K562 (cell line): Measurements from ENCODE around the gene ARHGAP10. TPM values are rescaled to one million over a fixed set of nuclear protein-coding genes. Genes with fewer than 3 reads are reported as not detected.

ENCODE experiments used
- ATAC-seq: fragments of 200-7000 bp; cut with Tn5 transposase; 3 replicates; pipeline ENCODE4 v1.9.1; 2020; ENCODE audit warnings: moderate library complexity
- BruUV-seq: library from RNA; stranded (reverse); fragments of 400-500 nt; replicated peaks from 2 replicates; lab custom pipeline; 2021; lab: Mats Ljungman, UMichigan
- CTCF ChIA-PET: fragments of 300-600 bp; formaldehyde crosslinking; extraction: SDS; loops from one replicate; lab custom pipeline; 2021; ENCODE audit warnings: low intra/inter-chr PET ratio; lab: Yijun Ruan, JAX
- POLR2A ChIA-PET: fragments of 300-600, 350-650 bp; sonication (Branson Sonifier 250); formaldehyde crosslinking; extraction: SDS; loops from one replicate; lab custom pipeline; 2021; ENCODE audit warnings: antibody characterized with exemption, inconsistent platforms; lab: Yijun Ruan, JAX
- DNase-seq, 4 experiments: peaks; one replicate each; pipeline versions ENCODE4 v3.0.0 to v3.0.0-alpha.2; 2011 to 2018; ENCODE audit warnings: low spot score in 3 of 4, mixed read lengths in 3 of 4; ENCODE audit errors: extremely low read depth in 1 of 4
- FAIRE-seq: peaks from 2 replicates; lab custom pipeline; 2011; peaks lifted over from hg19 to GRCh38; lab: Jason Lieb, UNC
- H2AFZ ChIP-seq: 2 replicates; pipeline ENCODE4 v1.6.0; 2011; ENCODE audit warnings: low read depth, low read length, control low read depth, inconsistent platforms
- H3K27ac ChIP-seq: fragments of 200-600 bp; 3 replicates; pipeline ENCODE4 v1.8.0; 2011; ENCODE audit warnings: low read depth, mild to moderate bottlenecking, control low read depth, inconsistent platforms, low read length, moderate library complexity, mixed read lengths; ENCODE audit errors: extremely low read depth
- H3K27me3 ChIP-seq, 2 experiments: fragments of 300-600 bp in 1 of 2; 2 replicates in 1 of 2; 3 replicates in 1 of 2; pipeline versions ENCODE4 v1.6.0 to v1.8.0; 2011; ENCODE audit warnings: inconsistent platforms in 2 of 2, low read length in 2 of 2, mild to moderate bottlenecking in 1 of 2, mixed read lengths in 1 of 2, moderate library complexity in 1 of 2; ENCODE audit not compliant: control insufficient read depth in 2 of 2, insufficient read depth in 2 of 2
- H3K36me3 ChIP-seq: fragments of 300-600 bp; 3 replicates; pipeline ENCODE4 v1.8.0; 2011; ENCODE audit warnings: mild to moderate bottlenecking, low read length, inconsistent platforms; ENCODE audit not compliant: control insufficient read depth, insufficient read depth
- H3K4me1 ChIP-seq, 2 experiments: fragments of 200-600 bp in 1 of 2; replicated peaks in 1 of 2; 2 replicates in 1 of 2; 3 replicates in 1 of 2; pipeline versions ENCODE4 v1.5.1 to v1.8.0; 2011; ENCODE audit warnings: inconsistent platforms in 2 of 2, low read length in 2 of 2, mild to moderate bottlenecking in 1 of 2, mixed read lengths in 1 of 2, moderate library complexity in 1 of 2; ENCODE audit not compliant: control insufficient read depth in 2 of 2, insufficient read depth in 2 of 2
- H3K4me2 ChIP-seq: 2 replicates; pipeline ENCODE4 v1.6.1; 2011; ENCODE audit warnings: low read length, control low read depth, inconsistent platforms, mixed read lengths; ENCODE audit not compliant: insufficient read depth
- H3K4me3 ChIP-seq: fragments of 200-600 bp; sonication (generic), shearing (Covaris generic); 2 replicates; pipeline ENCODE4 v1.5.1; 2016; ENCODE audit warnings: control low read depth, inconsistent platforms
- H3K79me2 ChIP-seq: fragments of 200-600 bp; 3 replicates; pipeline ENCODE4 v1.8.0; 2011; ENCODE audit warnings: low read length, inconsistent platforms; ENCODE audit not compliant: control insufficient read depth, insufficient read depth
- H3K9ac ChIP-seq, 2 experiments: 2 replicates each; pipeline versions ENCODE4 v1.6.0 to v1.6.1; 2011; ENCODE audit warnings: low read depth in 2 of 2, low read length in 2 of 2, control low read depth in 1 of 2, inconsistent platforms in 1 of 2, mild to moderate bottlenecking in 1 of 2, mixed read lengths in 1 of 2; ENCODE audit not compliant: insufficient read depth in 1 of 2
- H3K9me1 ChIP-seq: one replicate; pipeline ENCODE4 v1.6.0; 2011; ENCODE audit warnings: inconsistent platforms, mild to moderate bottlenecking, low read length, moderate library complexity; ENCODE audit not compliant: control insufficient read depth, insufficient read depth
- H3K9me3 ChIP-seq: replicated peaks from 2 replicates; pipeline ENCODE4 v1.5.1; 2011; ENCODE audit warnings: low read depth, low read length, inconsistent platforms; ENCODE audit not compliant: control insufficient read depth, insufficient read depth
- H4K20me1 ChIP-seq: replicated peaks from 2 replicates; pipeline ENCODE4 v1.6.1; 2011; ENCODE audit warnings: low read length, inconsistent platforms, mixed read lengths; ENCODE audit not compliant: control insufficient read depth, insufficient read depth
- CBX5 ChIP-seq: IDR thresholded peaks from 2 replicates; pipeline ENCODE4 v1.6.1; 2014; ENCODE audit warnings: low read depth, borderline replicate concordance
- ESRRB ChIP-seq: fragments of 250-450 bp; sonication (Bioruptor Pico); IDR thresholded peaks from 2 replicates; pipeline ENCODE4 v1.5.0; 2020; ENCODE audit warnings: mild to moderate bottlenecking, moderate library complexity, borderline replicate concordance
- GABPA ChIP-seq: fragments of 200-800 bp; sonication (Bioruptor generic); conservative IDR thresholded peaks from 2 replicates; pipeline ENCODE4 v1.6.1; 2016; ENCODE audit warnings: low read depth, missing genetic modification characterization, missing compliant biosample characterization
- MTA1 ChIP-seq: fragments of 450-650 bp; IDR thresholded peaks from 2 replicates; pipeline ENCODE4 v1.6.1; 2017; ENCODE audit warnings: borderline replicate concordance
- NFATC3 ChIP-seq: fragments of 450-650 bp; IDR thresholded peaks from 2 replicates; pipeline ENCODE4 v1.6.1; 2017; ENCODE audit warnings: mild to moderate bottlenecking
- PYGO2 ChIP-seq: fragments of 450-650 bp; IDR thresholded peaks from 2 replicates; pipeline ENCODE4 v1.6.1; 2016; ENCODE audit warnings: mild to moderate bottlenecking, missing genetic modification characterization, moderate library complexity, missing compliant biosample characterization
- SETDB1 ChIP-seq: IDR thresholded peaks from one replicate; pipeline ENCODE4 v1.6.1; 2012; ENCODE audit warnings: low read length, control low read depth, inconsistent platforms
- THRAP3 ChIP-seq: fragments of 450-650 bp; IDR thresholded peaks from 2 replicates; pipeline ENCODE4 v1.6.1; 2016; ENCODE audit warnings: mild to moderate bottlenecking, inconsistent platforms, borderline replicate concordance
- ZNF717 ChIP-seq: fragments of 250-450 bp; sonication (Bioruptor Pico); IDR thresholded peaks from 2 replicates; pipeline ENCODE4 v1.5.0; 2021
- WGBS: fragments of 100-300 bp; shearing (Covaris generic); methylation state at CpG from one replicate; pipeline ENCODE4 v1.1.6; 2016; ENCODE audit warnings: low coverage, mixed read lengths; ENCODE audit not compliant: insufficient coverage; ENCODE audit errors: missing lambda C conversion rate; 5-methylcytosine and 5-hydroxymethylcytosine counted together
- in situ Hi-C: fragments of 300-500 bp; cut with MboI; formaldehyde crosslinking; loops from 4 replicates; pipeline ENCODE4 v1.15.0; 2018; ENCODE audit warnings: inconsistent platforms, mixed read lengths
- intact Hi-C: fragments of 100-400 bp; cut with micrococcal nuclease; formaldehyde crosslinking; loops from 2 replicates; pipeline ENCODE4 v1.14.2; 2022
- polyA plus RNA-seq, 8 experiments: library from polyadenylated mRNA; depleted of rRNA in 4 of 8; stranded (reverse) in 5 of 8; unstranded in 3 of 8; fragments of >200 nt; fragmentation: Nextera tagmentation in 2 of 8; fragmentation: Illumina TruSeq in 1 of 8; extraction: Ambion mirVana in 2 of 8; extraction: Trizol in 1 of 8; gene quantifications; 2 replicates each; pipeline versions ENCODE4 v1.2.1 to v1.2.3, GENCODE V29; 2011 to 2014; ENCODE audit warnings: inconsistent platforms in 1 of 8, missing spikeins in 1 of 8
- total RNA-seq, 7 experiments: library from RNA; depleted of rRNA in 6 of 7; stranded (reverse); fragments of >200 nt in 6 of 7; fragmentation: Illumina TruSeq in 2 of 7; extraction: Trizol in 2 of 7; gene quantifications; 2 replicates each; pipeline versions ENCODE4 v1.2.1 to v1.2.3, GENCODE V29; 2011 to 2021; ENCODE audit warnings: low replicate concordance in 1 of 7
- TF ChIP-seq, protein P1 (sequence below): IDR thresholded peaks from 2 replicates; pipeline ENCODE4 v1.6.1; 2014; ENCODE audit warnings: antibody characterized with exemption
- TF ChIP-seq, protein P2 (sequence below): fragments of 250-450 bp; sonication (Bioruptor Pico); IDR thresholded peaks from 2 replicates; pipeline ENCODE4 v1.5.0; 2021; ENCODE audit warnings: mild to moderate bottlenecking, moderate library complexity
- TF ChIP-seq, protein P3 (sequence below): fragments of 200-800 bp; sonication (Bioruptor generic); IDR thresholded peaks from 2 replicates; pipeline ENCODE4 v1.6.1; 2017; ENCODE audit warnings: missing genetic modification characterization, missing compliant biosample characterization
- TF ChIP-seq, protein P4 (sequence below): fragments of 450-650 bp; formaldehyde crosslinking; IDR thresholded peaks from 2 replicates; pipeline ENCODE4 v1.4.0; 2022; ENCODE audit warnings: missing genetic modification characterization

ARHGAP10 gene
- total and polyA plus RNA-seq, 9 of the 15 experiments (the other 6 are each of a cell fraction or from before 2014, with no cell fraction given) = 0.03 to 0.22 (median 0.06) TPM; not detected in 3

DNA sequence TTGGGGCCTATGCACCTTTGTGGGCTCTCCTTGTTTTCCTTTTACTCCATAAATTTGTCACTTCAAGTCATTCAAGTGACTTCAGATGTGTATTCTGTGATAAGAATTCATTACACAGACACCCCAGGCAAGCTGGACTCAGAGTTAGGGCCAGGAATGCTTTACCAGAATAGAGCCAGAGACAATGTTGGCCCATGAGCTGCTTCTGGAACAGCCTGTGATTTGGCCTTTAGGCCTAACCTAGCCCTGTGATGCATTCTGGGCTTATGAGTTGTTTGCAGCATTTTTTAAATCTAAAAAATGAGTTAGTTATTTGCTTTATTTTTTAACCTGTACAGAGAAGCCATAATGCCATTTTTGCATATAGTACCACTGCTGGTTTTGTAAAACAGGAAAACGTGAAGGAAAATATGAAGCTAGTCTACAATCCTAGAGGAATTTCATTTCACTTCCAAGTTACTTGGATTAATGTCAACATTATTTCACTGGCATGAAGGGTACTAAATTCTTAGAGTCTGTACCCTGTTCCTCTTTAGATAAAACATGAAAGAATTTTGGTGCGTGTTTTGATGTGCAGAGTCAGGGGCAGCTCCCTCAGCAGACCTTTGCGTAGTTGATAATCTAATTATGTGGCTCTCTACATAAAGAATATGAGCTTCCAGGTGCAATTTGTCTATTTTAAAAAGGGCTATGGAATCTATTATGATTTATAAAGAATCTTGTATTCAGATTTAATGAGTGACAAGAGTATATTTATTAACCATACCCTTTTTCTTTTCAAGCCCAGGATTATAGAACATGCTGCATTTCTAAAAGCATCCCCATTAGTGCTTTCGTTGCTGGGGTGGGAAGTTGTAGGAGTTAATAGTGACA, 84.7 kb downstream of the ARHGAP10 start (continued):
- TF ChIP-seq GABPA (tag) = no peak
- TF ChIP-seq, protein P1, sequence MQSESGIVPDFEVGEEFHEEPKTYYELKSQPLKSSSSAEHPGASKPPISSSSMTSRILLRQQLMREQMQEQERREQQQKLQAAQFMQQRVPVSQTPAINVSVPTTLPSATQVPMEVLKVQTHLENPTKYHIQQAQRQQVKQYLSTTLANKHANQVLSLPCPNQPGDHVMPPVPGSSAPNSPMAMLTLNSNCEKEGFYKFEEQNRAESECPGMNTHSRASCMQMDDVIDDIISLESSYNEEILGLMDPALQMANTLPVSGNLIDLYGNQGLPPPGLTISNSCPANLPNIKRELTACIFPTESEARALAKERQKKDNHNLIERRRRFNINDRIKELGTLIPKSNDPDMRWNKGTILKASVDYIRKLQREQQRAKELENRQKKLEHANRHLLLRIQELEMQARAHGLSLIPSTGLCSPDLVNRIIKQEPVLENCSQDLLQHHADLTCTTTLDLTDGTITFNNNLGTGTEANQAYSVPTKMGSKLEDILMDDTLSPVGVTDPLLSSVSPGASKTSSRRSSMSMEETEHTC = no peak

DNA sequence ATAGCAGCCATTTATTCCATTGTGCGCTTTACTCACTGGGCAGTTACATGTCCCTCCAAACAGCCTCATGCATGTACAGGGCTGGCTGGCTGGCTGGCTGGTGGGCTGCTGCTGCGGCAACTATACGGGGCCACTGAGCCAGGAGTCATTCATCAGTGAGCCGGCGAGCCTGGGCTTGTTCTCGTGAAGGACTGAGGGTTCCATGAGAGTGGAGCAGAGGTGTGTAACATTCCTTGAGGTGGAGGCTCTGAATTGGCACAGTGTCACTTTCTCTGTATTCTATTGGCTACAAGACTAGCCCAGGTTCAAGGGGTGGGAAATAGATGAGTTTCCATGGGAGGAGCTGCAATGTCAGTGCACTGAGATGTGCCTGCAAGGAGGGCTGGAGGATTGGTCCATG, 89.1 kb downstream of the ARHGAP10 start:
- ATAC-seq = no peak
- 0 out of 2 replicates have a peak, but pooled peaks cover 1% of the 10 kb centered on the region for H4K20me1 ChIP-seq
- no peaks in the 10 kb centered on the region for H3K79me2 ChIP-seq
- intact Hi-C loops (no loop called here), in situ Hi-C loops (no loop called here)
- H3K9me1 ChIP-seq = no peaks in the 10 kb centered on the region
- no peak overlapping the region for H3K9ac ChIP-seq
- ChIA-PET CTCF (no interaction called here), POLR2A (no interaction called here)
- DNase-seq = no peak
- no TSS peak for BruUV-seq
- no peaks in the 10 kb centered on the region for H3K36me3 ChIP-seq
- H2AFZ ChIP-seq = no peak overlapping the region
- H3K27me3 ChIP-seq = no peaks in the 10 kb centered on the region
- no peaks in the 10 kb centered on the region for H3K4me1 ChIP-seq
- no peak for FAIRE-seq
- H3K9me3 ChIP-seq = no peaks in the 10 kb centered on the region
- 0% methylated on average over 6 of the region's 6 CpGs for WGBS
- no peak overlapping the region for H3K4me2 ChIP-seq
- H3K4me3 ChIP-seq = no peak overlapping the region
- H3K27ac ChIP-seq = no peak overlapping the region
- TF ChIP-seq, protein P2, sequence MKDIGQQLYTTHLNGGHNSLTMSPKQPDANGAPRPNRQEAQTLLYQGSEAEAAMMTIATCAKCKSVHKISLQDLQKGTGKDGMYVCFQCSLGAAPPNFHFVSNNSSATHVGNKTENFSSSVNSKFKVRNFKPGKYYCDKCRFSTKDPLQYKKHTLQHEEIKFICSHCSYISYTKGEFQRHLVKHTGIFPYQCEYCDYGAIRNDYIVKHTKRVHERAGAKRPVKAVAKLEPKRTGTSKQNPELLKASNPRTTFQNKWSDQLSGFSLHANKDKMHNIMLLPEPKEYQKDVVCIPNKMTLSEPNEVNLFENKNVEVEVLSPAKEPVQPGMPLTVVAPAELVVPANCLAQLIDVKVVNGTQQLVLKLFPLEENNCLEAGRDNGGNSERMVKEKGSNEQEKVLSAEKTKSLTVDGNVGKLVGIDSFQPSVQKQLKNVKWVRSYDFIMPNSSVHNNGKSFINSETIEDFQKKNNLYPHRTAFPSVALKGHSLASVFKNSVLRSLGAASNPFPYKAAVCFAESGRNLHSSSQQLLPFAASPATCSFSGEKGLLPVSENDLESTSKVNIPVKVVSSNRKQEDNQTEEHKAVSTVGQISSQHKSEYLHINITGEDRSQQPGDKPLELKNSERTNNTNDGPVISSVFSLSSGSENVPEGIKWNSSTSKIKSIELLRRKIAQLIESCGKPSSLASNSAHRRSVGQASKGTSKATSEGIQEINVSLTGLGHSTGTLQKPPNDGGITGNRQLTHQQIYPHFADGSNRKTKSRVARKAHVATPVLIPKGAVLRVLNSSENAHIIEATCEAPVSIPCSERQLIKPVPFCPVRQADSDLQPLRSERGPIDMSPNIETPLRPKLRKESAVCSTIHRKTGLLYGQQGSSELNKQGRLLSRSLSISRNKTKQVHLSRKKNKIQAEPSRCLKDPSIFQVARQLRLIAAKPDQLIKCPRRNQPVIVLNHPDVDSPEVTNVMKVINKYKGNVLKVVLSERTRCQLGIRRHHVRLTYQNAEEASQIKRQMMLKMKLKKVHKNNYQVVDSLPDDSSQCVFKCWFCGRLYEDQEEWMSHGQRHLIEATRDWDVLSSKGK (CRISPR knock-in tag) = no peak
- TF ChIP-seq ESRRB = no peak
- TF ChIP-seq THRAP3 = no peak
- no peak for TF ChIP-seq MTA1
- TF ChIP-seq, protein P3, sequence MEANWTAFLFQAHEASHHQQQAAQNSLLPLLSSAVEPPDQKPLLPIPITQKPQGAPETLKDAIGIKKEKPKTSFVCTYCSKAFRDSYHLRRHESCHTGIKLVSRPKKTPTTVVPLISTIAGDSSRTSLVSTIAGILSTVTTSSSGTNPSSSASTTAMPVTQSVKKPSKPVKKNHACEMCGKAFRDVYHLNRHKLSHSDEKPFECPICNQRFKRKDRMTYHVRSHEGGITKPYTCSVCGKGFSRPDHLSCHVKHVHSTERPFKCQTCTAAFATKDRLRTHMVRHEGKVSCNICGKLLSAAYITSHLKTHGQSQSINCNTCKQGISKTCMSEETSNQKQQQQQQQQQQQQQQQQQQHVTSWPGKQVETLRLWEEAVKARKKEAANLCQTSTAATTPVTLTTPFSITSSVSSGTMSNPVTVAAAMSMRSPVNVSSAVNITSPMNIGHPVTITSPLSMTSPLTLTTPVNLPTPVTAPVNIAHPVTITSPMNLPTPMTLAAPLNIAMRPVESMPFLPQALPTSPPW = no peak
- TF ChIP-seq, protein P4, sequence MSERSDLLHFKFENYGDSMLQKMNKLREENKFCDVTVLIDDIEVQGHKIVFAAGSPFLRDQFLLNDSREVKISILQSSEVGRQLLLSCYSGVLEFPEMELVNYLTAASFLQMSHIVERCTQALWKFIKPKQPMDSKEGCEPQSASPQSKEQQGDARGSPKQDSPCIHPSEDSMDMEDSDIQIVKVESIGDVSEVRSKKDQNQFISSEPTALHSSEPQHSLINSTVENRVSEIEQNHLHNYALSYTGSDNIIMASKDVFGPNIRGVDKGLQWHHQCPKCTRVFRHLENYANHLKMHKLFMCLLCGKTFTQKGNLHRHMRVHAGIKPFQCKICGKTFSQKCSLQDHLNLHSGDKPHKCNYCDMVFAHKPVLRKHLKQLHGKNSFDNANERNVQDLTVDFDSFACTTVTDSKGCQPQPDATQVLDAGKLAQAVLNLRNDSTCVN (CRISPR knock-in tag) = no peak
- TF ChIP-seq CBX5 = no peak
- TF ChIP-seq PYGO2 (tag) = no peak
- no peak for TF ChIP-seq SETDB1
- TF ChIP-seq ZNF717 (CRISPR knock-in tag) = no peak
- no peak for TF ChIP-seq NFATC3
